GM12892 (cell line): Measurements from ENCODE around the gene JADE3.

Experiments
- POLR2A ChIP-seq: IDR thresholded peaks from 2 replicates; pipeline ENCODE4 v1.6.1; 2011; ENCODE audit warnings: low read depth, low read length, control low read depth
- POLR2AphosphoS5 ChIP-seq: IDR thresholded peaks from 2 replicates; pipeline ENCODE4 v1.6.1; 2011; ENCODE audit warnings: low read depth, low read length, control low read depth

DNA sequence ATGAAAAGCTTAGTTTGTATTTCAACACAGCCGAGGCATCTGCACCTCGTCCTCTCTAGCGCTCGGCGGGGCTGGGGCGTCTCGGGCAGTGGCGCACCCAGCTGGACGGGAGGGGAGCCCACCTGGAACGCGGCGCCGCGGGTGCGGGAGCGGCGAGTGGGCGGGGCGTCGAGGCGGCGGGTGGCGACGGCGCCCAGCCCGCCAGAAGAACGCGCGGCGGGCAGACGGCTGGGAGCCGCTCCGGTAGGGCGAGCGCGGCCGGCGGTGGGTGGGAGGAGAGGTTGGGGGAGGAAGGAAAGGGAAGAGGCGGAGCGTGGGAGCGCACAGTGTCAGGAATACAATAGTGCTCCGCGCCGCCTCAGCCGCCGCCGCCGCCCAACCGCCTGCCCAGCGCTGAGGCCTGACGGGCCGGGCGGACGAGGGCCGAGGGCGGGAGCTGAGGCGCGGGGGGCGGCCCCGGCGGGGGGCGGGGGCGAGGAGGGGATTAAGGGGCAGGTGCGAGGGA is at the start of gene JADE3:
- TF ChIP-seq POLR2AphosphoS5 (no peak), POLR2A (no peak)
